GM15510 (cell line): ENCODE data around the gene GAR1.
A peak's percentile ranks its signal among the peaks of the same experiment; 100 is the strongest.

Experiments
- POLR2A ChIP-seq: IDR thresholded peaks from 3 replicates; pipeline ENCODE4 v1.6.1; 2011; ENCODE audit warnings: borderline replicate concordance; ENCODE audit not compliant: insufficient read length; ENCODE audit errors: extremely low read depth

GAR1 gene

GRCh38 chr4:109815151-109816081 is at the start of gene GAR1:
GAR1 (plus strand) TSS chr4:109815762; CDS start chr4:109816165, 403 bp downstream.
- TF ChIP-seq POLR2A, result peak; percentile 55

GRCh38 chr4:109786846-109787245 is 28.7 kb upstream of the GAR1 start:
- no peak for TF ChIP-seq POLR2A

GRCh38 chr4:109787807-109788206 is 27.8 kb upstream of the GAR1 start:
- TF ChIP-seq POLR2A, result no peak

GRCh38 chr4:109795059-109795458 is 20.5 kb upstream of the GAR1 start:
- TF ChIP-seq POLR2A, result no peak

- no peak for TF ChIP-seq POLR2A
Measured at GRCh38 chr4:109798866-109799265, 16.7 kb upstream of the GAR1 start.

- no peak for TF ChIP-seq POLR2A
Measured at GRCh38 chr4:109801099-109801789, 14.3 kb upstream of the GAR1 start.

- no peak for TF ChIP-seq POLR2A
Measured at GRCh38 chr4:109801895-109802319, 13.7 kb upstream of the GAR1 start, which contains the start of gene CFI. CFI (minus strand) TSS chr4:109801999; CDS start chr4:109801971, 28 bp downstream.

GRCh38 chr4:109803924-109804571 is 11.5 kb upstream of the GAR1 start:
- TF ChIP-seq POLR2A, result no peak

GRCh38 chr4:109809655-109810054 is 5.9 kb upstream of the GAR1 start:
- TF ChIP-seq POLR2A, result no peak

GRCh38 chr4:109810552-109811387 is 4.8 kb upstream of the GAR1 start:
- TF ChIP-seq POLR2A, result no peak

GRCh38 chr4:109811707-109812106 is 3.9 kb upstream of the GAR1 start:
- TF ChIP-seq POLR2A, result no peak

GRCh38 chr4:109816082-109816442 is 500 bp downstream of the GAR1 start:
- TF ChIP-seq POLR2A, result no peak

GRCh38 chr4:109816894-109817293 is 1.3 kb downstream of the GAR1 start:
- TF ChIP-seq POLR2A, result no peak

- TF ChIP-seq POLR2A, result no peak
Measured at GRCh38 chr4:109818268-109818667, 2.7 kb downstream of the GAR1 start.

GRCh38 chr4:109820563-109820962 is 5.0 kb downstream of the GAR1 start:
- no peak for TF ChIP-seq POLR2A

GRCh38 chr4:109821185-109821584 is 5.6 kb downstream of the GAR1 start:
- no peak for TF ChIP-seq POLR2A
